Motor neuron (in vitro differentiated cells): ENCODE measurements around the gene ZFAND2B. TPM values are rescaled to one million over a fixed set of nuclear protein-coding genes. Genes with fewer than 3 reads are reported as not detected.
"Not testable (repeated sequence)": the region's sequence is repeated elsewhere in the genome, so short reads cannot be mapped to it uniquely, and the experiment has no call there.

Experiments used
- ATAC-seq, 8 experiments: fragments of 200-7000 bp; cut with Tn5 transposase; replicated peaks in 6 of 8; 2 replicates each; pipeline ENCODE4 v1.8.0; 2021; ENCODE audit warnings: mild to moderate bottlenecking in 8 of 8, moderate library complexity in 8 of 8
- H3K27ac ChIP-seq, 2 donors: fragments of 250-450 bp; sonication (Bioruptor Pico); 2 replicates each; pipeline ENCODE4 v1.9.0; 2021; ENCODE audit warnings: antibody characterized with exemption in 2 of 2, mild to moderate bottlenecking in 2 of 2, moderate library complexity in 1 of 2
- H3K4me1 ChIP-seq, 2 donors: fragments of 250-450 bp; sonication (Bioruptor Pico); replicated peaks in 1 of 2; 2 replicates each; pipeline ENCODE4 v1.6.1; 2021; ENCODE audit warnings: antibody characterized with exemption in 2 of 2, mild to moderate bottlenecking in 2 of 2, moderate library complexity in 1 of 2
- H3K4me3 ChIP-seq, 5 donors: fragments of 250-450 bp; sonication (Bioruptor Pico); 2 replicates each; pipeline ENCODE4 v1.9.0; 2021; ENCODE audit warnings: antibody characterized with exemption in 5 of 5, mild to moderate bottlenecking in 5 of 5, moderate library complexity in 4 of 5
- WGBS, 10 experiments: fragments of 450-650 bp; shearing (Covaris generic); methylation state at CpG; one replicate each; pipeline ENCODE4 v1.0.0; 2022; 5-methylcytosine and 5-hydroxymethylcytosine counted together
- in situ Hi-C, 9 experiments: fragments of 400-800 bp; cut with MboI; loops; one replicate each; pipeline ENCODE4 v1.15.0; 2021; ENCODE audit warnings: low sequenced_read_pairs in 9 of 9, low pct_unique_long_range_greater_than_20kb in 2 of 9; ENCODE audit not compliant: unreplicated experiment in 9 of 9
- total RNA-seq, 8 experiments: library from RNA; unstranded; fragments of 300-600 nt; gene quantifications; 2 replicates each; pipeline versions ENCODE4 v1.2.3 to v1.2.4, GENCODE V29; 2022

Gene ZFAND2B
- total RNA-seq, 8 experiments from 2014 or later: 19.7 to 35.8 (median 25.7) TPM

GRCh38 chr2:219254590-219255201 is 48.1 kb downstream of the ZFAND2B start:
- Histone ChIP-seq H3K4me1 (peaks cover 13 to 18% of the 10 kb centered on the region in 2 donors), H3K27ac (no peak overlapping the region), H3K4me3 (peak overlapping the region; percentile 23 to 51 (median 30))
- ATAC-seq: no peak
- in situ Hi-C loops: no loop called here
- WGBS, 10 experiments: 23 to 71% (median 42%) methylated on average over 1 to 9 of the region's 12 CpGs

GRCh38 chr2:219258942-219259341 is 52.4 kb downstream of the ZFAND2B start:
- 50 to 100% (median 68%) methylated on average over 1 to 9 of the region's 10 CpGs; no CpG with 5 or more reads in 1 of the 10 experiments for WGBS, 10 experiments
- ATAC-seq, in situ Hi-C loops, H3K4me1 ChIP-seq, H3K4me3 ChIP-seq, H3K27ac ChIP-seq: not testable (repeated sequence)

Other genes starting within 250 kb of the ZFAND2B start
- gene CDK5R2, start 247.1 kb upstream of the ZFAND2B start, total RNA-seq: 1 to 10 TPM in 5 of 8 experiments, under 1 TPM in 3; 0.13 to 4.6 (median 1.5) TPM
- 1 to 10 TPM in 1 of 8 experiments, under 1 TPM in 3, not detected in 4; 0.08 to 4.6 (median 0.65) TPM for gene FEV, start 221.6 kb upstream of the ZFAND2B start, total RNA-seq
- 10 to 100 TPM in 1 of 8 experiments, under 1 TPM in 2, not detected in 5; 0.81 to 11.2 (median 0.87) TPM for gene CRYBA2, start 213.4 kb upstream of the ZFAND2B start, total RNA-seq
- 1 to 10 TPM in 3 of 8 experiments, under 1 TPM in 5; 0.46 to 6.3 (median 0.66) TPM for gene CFAP65, start 165.3 kb upstream of the ZFAND2B start, total RNA-seq
- gene IHH, start 145.9 kb upstream of the ZFAND2B start, total RNA-seq: under 1 TPM in 5 of 8 experiments, not detected in 3; 0.08 to 0.57 (median 0.46) TPM
- 10 to 100 TPM in 6 of 8 experiments, 1 to 10 TPM in 2; 7.3 to 55.7 (median 15.5) TPM for gene NHEJ1, start 46.0 kb upstream of the ZFAND2B start, total RNA-seq
- 1 to 10 TPM in 3 of 8 experiments, under 1 TPM in 5; 0.13 to 3.4 (median 0.54) TPM for gene SLC23A3, start 36.8 kb upstream of the ZFAND2B start, total RNA-seq
- 10 to 100 TPM; 18.2 to 44.9 (median 37.5) TPM for gene CNPPD1, start 29.9 kb upstream of the ZFAND2B start, total RNA-seq
- 100 to 1,000 TPM in 1 of 8 experiments, 10 to 100 TPM in 7; 41.0 to 102 (median 69.0) TPM for gene RETREG2, start 28.5 kb upstream of the ZFAND2B start, total RNA-seq
- gene ABCB6, start 12.2 kb downstream of the ZFAND2B start, total RNA-seq: 100 to 1,000 TPM in 1 of 8 experiments, 10 to 100 TPM in 7; 14.2 to 122 (median 34.5) TPM
- 10 to 100 TPM; 21.5 to 50.5 (median 34.4) TPM for gene ATG9A, start 22.9 kb downstream of the ZFAND2B start, total RNA-seq
- 10 to 100 TPM; 24.3 to 78.1 (median 48.1) TPM for gene ANKZF1, start 23.0 kb downstream of the ZFAND2B start, total RNA-seq
- gene GLB1L, start 38.7 kb downstream of the ZFAND2B start, total RNA-seq: 10 to 100 TPM in 1 of 8 experiments, 1 to 10 TPM in 7; 5.6 to 30.7 (median 7.5) TPM
- gene STK16, start 38.7 kb downstream of the ZFAND2B start, total RNA-seq: 10 to 100 TPM; 14.6 to 36.9 (median 23.7) TPM
- under 1 TPM in 3 of 8 experiments, not detected in 5; 0.13 to 0.28 (median 0.14) TPM for gene TUBA4B, start 46.5 kb downstream of the ZFAND2B start, total RNA-seq
- gene TUBA4A, start 47.1 kb downstream of the ZFAND2B start, total RNA-seq: 10 to 100 TPM in 2 of 8 experiments, 1 to 10 TPM in 6; 2.3 to 23.4 (median 4.7) TPM
- 100 to 1,000 TPM in 2 of 8 experiments, 10 to 100 TPM in 6; 25.2 to 131 (median 55.0) TPM for gene DNAJB2, start 72.6 kb downstream of the ZFAND2B start, total RNA-seq
- gene PTPRN, start 102.6 kb downstream of the ZFAND2B start, total RNA-seq: 100 to 1,000 TPM in 1 of 8 experiments, 10 to 100 TPM in 4, 1 to 10 TPM in 1, under 1 TPM in 2; 0.92 to 159 (median 15.3) TPM
- 1 to 10 TPM in 1 of 8 experiments, not detected in 7; 1.1 TPM for gene RESP18, start 126.0 kb downstream of the ZFAND2B start, total RNA-seq
- 10 to 100 TPM; 12.7 to 63.4 (median 27.9) TPM for gene DNPEP, start 181.1 kb downstream of the ZFAND2B start, total RNA-seq
- gene DES, start 211.6 kb downstream of the ZFAND2B start, total RNA-seq: 1 to 10 TPM in 1 of 8 experiments, under 1 TPM in 5, not detected in 2; 0.33 to 1.0 (median 0.76) TPM
- gene SPEG, start 228.1 kb downstream of the ZFAND2B start, total RNA-seq: 10 to 100 TPM in 7 of 8 experiments, 1 to 10 TPM in 1; 5.5 to 47.6 (median 26.1) TPM